PFSK-1 (cell line): ENCODE results near the gene SLC4A11.

Source experiments
- FOXP2 ChIP-seq: optimal IDR thresholded peaks from 2 replicates; pipeline ENCODE3; 2011; ENCODE audit warnings: borderline replicate concordance, control low read depth, inconsistent platforms; ENCODE audit not compliant: insufficient read depth; ENCODE audit errors: extremely low read length, extremely low read depth
- POLR2AphosphoS5 ChIP-seq: IDR thresholded peaks from 2 replicates; pipeline ENCODE4 v1.6.1; 2012; ENCODE audit warnings: low read depth, mild to moderate bottlenecking, control low read depth, low read length, moderate library complexity
- TAF1 ChIP-seq: IDR thresholded peaks from 2 replicates; pipeline ENCODE4 v1.6.1; 2012; ENCODE audit warnings: low read length, control low read depth, borderline replicate concordance; ENCODE audit not compliant: insufficient read depth
- TF ChIP-seq, protein P1 (sequence below), 2 experiments: IDR thresholded peaks; 2 replicates each; pipeline versions ENCODE4 v1.6.1 to v1.8.0; 2011 to 2012; ENCODE audit warnings: low read depth in 2 of 2, low read length in 2 of 2, control low read depth in 1 of 2, inconsistent platforms in 1 of 2, mild to moderate bottlenecking in 1 of 2, moderate library complexity in 1 of 2; ENCODE audit not compliant: insufficient read depth in 1 of 2

DNA sequence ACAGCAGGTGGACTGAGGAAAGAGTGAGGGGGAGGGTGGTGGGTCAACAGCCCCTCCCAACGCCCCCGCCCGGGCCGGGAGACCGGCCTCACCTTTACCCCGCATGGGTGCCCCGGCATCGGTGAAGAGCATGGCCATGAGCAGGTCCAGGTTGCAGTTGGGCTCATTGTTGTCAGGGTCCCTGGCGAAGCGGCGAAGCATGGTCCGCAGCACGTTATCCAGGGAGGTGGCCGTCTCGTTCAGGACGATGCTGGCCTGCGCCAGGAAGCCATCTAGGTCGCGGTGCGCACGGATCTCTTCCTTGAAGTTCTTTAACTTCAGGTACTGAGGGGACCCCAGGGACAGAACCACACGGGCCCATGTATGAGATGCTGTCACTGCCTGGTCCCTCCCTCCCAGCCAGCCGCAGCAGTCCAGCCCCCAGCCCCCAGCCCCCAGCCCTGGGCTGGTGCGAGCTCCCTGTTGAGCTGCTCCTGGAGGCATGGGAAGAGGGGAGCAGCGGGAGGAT is 4.9 kb downstream of the SLC4A11 start:
- no peak for TF ChIP-seq POLR2AphosphoS5
- TF ChIP-seq FOXP2: no peak
- TF ChIP-seq TAF1: no peak
- TF ChIP-seq, protein P1, sequence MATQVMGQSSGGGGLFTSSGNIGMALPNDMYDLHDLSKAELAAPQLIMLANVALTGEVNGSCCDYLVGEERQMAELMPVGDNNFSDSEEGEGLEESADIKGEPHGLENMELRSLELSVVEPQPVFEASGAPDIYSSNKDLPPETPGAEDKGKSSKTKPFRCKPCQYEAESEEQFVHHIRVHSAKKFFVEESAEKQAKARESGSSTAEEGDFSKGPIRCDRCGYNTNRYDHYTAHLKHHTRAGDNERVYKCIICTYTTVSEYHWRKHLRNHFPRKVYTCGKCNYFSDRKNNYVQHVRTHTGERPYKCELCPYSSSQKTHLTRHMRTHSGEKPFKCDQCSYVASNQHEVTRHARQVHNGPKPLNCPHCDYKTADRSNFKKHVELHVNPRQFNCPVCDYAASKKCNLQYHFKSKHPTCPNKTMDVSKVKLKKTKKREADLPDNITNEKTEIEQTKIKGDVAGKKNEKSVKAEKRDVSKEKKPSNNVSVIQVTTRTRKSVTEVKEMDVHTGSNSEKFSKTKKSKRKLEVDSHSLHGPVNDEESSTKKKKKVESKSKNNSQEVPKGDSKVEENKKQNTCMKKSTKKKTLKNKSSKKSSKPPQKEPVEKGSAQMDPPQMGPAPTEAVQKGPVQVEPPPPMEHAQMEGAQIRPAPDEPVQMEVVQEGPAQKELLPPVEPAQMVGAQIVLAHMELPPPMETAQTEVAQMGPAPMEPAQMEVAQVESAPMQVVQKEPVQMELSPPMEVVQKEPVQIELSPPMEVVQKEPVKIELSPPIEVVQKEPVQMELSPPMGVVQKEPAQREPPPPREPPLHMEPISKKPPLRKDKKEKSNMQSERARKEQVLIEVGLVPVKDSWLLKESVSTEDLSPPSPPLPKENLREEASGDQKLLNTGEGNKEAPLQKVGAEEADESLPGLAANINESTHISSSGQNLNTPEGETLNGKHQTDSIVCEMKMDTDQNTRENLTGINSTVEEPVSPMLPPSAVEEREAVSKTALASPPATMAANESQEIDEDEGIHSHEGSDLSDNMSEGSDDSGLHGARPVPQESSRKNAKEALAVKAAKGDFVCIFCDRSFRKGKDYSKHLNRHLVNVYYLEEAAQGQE (IDR thresholded peaks at IDR 0.05; ENCODE audit: insufficient read depth in 1 of 2, low read depth in 2 of 2, low read length in 2 of 2): no peak
